ENCODE data around the gene STEAP1. TPM values are rescaled to one million over a fixed set of nuclear protein-coding genes. Genes with fewer than 3 reads are reported as not detected.
"Not testable (repeated sequence)": the region's sequence is repeated elsewhere in the genome, so short reads cannot be mapped to it uniquely, and the experiment has no call there.

Gene STEAP1
- not detected in 2 replicates for total RNA-seq
- polyA plus RNA-seq = not detected in 2 replicates

GRCh38 chr7:90153943-90154771, at the start of gene STEAP1:
Gene STEAP1 (plus strand): TSS chr7:90154469. CDS start chr7:90159789, 5,320 bp downstream.
- H3K9me3 ChIP-seq (ENCODE audit: low read depth); H3K4me1 ChIP-seq (ENCODE audit: low read depth); H3K36me3 ChIP-seq; H3K27ac ChIP-seq: not testable (repeated sequence)
- TF ChIP-seq, protein P1, sequence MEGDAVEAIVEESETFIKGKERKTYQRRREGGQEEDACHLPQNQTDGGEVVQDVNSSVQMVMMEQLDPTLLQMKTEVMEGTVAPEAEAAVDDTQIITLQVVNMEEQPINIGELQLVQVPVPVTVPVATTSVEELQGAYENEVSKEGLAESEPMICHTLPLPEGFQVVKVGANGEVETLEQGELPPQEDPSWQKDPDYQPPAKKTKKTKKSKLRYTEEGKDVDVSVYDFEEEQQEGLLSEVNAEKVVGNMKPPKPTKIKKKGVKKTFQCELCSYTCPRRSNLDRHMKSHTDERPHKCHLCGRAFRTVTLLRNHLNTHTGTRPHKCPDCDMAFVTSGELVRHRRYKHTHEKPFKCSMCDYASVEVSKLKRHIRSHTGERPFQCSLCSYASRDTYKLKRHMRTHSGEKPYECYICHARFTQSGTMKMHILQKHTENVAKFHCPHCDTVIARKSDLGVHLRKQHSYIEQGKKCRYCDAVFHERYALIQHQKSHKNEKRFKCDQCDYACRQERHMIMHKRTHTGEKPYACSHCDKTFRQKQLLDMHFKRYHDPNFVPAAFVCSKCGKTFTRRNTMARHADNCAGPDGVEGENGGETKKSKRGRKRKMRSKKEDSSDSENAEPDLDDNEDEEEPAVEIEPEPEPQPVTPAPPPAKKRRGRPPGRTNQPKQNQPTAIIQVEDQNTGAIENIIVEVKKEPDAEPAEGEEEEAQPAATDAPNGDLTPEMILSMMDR (IDR thresholded peaks at IDR 0.05; ENCODE audit: low read depth, low read length) = peak; percentile 76
- peaks cover 11% of the 10 kb centered on the region for H3K27me3 ChIP-seq
- peak within 1 kb of the TSS; percentile 41 for H3K4me3 ChIP-seq
- peak; percentile 89 to 97 for DNase-seq (ENCODE audit: low read depth in 1 of 2, low spot score in 1 of 2)

- H3K9me3 ChIP-seq (ENCODE audit: low read depth); H3K36me3 ChIP-seq; DNase-seq (ENCODE audit: low read depth in 1 of 2, low spot score in 1 of 2); H3K27ac ChIP-seq; H3K4me1 ChIP-seq (ENCODE audit: low read depth); H3K4me3 ChIP-seq: not testable (repeated sequence)
- H3K27me3 ChIP-seq = peaks cover 26% of the 10 kb centered on the region
Measured at GRCh38 chr7:90114972-90115371, 39.3 kb upstream of the STEAP1 start.

DNA sequence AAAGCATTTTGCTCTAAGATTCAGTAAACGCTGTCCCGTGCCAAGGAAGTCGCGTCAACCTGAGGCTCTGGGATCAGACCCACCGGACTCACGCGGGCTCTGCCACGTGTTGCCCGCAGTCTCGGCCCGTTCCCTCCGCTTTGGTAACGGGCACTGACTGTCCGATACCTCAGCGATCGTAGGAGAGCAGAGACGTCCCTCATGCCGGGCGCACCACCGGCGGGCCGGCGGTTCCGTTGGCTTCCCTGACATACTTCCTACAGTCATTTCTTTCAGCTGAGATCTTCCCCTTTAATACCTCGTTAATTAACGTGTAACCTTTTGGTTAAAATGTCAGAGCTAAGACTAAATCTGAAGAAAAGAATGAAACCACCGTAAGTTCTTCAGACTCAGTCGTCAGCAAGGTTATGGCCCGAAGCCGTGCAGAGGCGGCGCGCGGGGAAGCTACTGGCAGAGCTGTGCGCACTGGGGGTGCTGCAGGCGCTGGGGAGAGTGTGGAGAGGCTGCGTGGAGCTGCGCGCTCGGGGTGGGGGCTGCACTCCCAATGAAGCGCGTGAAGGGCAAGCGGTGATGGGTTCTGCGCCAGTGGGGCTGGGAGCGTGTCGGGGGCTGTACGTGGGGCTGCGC, 35.6 kb upstream of the STEAP1 start:
- not testable (repeated sequence) for H3K36me3 ChIP-seq; H3K9me3 ChIP-seq (ENCODE audit: low read depth); H3K27ac ChIP-seq; H3K4me1 ChIP-seq (ENCODE audit: low read depth)
- H3K27me3 ChIP-seq = peaks cover 30% of the 10 kb centered on the region
- peak overlapping the region; percentile 57 for H3K4me3 ChIP-seq
- DNase-seq (ENCODE audit: low read depth in 1 of 2, low spot score in 1 of 2) = peak; percentile 37 to 46

DNA sequence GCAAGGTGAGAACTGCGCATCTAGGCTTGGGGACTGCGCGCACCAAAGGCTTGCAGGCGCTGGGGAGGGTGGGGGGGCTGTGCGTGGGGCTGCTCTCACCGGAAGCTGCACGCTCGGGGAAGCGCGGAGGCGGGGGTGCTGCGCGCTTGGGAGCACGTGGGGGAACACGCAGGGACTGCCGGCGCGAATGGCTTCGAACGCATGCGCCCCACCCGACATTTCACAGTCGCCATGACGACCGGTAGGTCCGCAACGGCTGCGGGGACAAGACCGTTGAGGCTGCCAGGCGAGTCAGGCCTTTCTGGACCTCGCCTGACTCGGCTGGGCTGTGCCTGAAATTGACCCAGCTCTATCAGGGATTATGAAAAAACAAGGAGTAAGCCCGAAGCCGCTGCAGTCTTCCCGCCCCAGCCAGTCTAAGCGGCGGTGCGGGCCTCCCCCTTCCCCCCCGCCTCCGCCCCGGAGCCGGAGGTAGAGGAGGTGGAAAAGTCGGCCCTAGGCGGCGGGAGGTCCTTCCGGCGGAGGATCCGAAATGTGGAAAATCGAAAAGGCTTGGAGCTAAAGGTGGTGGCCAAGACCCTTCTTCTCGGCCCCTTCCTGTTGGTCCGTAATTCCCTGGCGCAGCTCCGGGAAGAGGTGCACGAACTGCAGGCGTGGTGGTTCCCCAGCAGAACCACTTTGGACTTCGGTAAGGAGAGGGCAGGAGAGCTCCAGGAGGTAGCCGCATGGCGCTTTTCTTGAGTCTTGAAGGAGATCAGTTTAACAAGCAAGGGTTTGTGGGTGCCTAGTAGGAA, 34.9 kb upstream of the STEAP1 start:
- DNase-seq (ENCODE audit: low read depth in 1 of 2, low spot score in 1 of 2) = peak; percentile 31 to 53
- peaks cover 30% of the 10 kb centered on the region for H3K27me3 ChIP-seq
- H3K4me1 ChIP-seq (ENCODE audit: low read depth) = no peaks in the 10 kb centered on the region
- no peaks in the 10 kb centered on the region for H3K36me3 ChIP-seq
- TF ChIP-seq, protein P1 (IDR thresholded peaks at IDR 0.05; ENCODE audit: low read depth, low read length) = no peak
- no peaks in the 10 kb centered on the region for H3K9me3 ChIP-seq (ENCODE audit: low read depth)
- H3K4me3 ChIP-seq = peak overlapping the region; percentile 57
- no peak overlapping the region for H3K27ac ChIP-seq

DNA sequence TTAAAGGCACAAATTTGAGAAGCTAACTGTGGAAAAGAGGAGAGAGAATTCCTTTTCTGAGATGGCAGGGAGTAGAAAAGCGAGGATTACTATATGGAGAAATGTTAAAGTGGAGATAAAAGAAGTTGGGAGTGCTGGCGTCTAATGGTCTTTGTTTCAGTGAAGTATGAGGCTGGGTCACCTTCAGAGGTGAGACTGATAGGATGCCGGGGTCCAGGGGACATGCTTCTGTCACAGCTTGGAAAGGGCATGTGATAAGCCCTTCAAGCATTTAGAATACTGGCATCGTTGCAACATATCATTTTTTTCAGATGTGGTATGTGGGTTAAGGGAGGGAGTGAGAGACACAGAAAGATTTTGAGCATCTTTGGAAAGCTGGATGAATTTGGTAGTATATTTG, 34.1 kb upstream of the STEAP1 start:
- not testable (repeated sequence) for H3K4me1 ChIP-seq (ENCODE audit: low read depth); H3K4me3 ChIP-seq

GRCh38 chr7:90131746-90132145, 22.5 kb upstream of the STEAP1 start:
- H3K9me3 ChIP-seq (ENCODE audit: low read depth); H3K27me3 ChIP-seq; H3K4me3 ChIP-seq; H3K4me1 ChIP-seq (ENCODE audit: low read depth); H3K27ac ChIP-seq; DNase-seq (ENCODE audit: low read depth in 1 of 2, low spot score in 1 of 2); H3K36me3 ChIP-seq: not testable (repeated sequence)

More for the DNA sequence above, 34.1 kb upstream of the STEAP1 start:
- not testable (repeated sequence) for DNase-seq (ENCODE audit: low read depth in 1 of 2, low spot score in 1 of 2); H3K36me3 ChIP-seq; H3K27ac ChIP-seq; H3K9me3 ChIP-seq (ENCODE audit: low read depth)
- peaks cover 30% of the 10 kb centered on the region for H3K27me3 ChIP-seq

DNA sequence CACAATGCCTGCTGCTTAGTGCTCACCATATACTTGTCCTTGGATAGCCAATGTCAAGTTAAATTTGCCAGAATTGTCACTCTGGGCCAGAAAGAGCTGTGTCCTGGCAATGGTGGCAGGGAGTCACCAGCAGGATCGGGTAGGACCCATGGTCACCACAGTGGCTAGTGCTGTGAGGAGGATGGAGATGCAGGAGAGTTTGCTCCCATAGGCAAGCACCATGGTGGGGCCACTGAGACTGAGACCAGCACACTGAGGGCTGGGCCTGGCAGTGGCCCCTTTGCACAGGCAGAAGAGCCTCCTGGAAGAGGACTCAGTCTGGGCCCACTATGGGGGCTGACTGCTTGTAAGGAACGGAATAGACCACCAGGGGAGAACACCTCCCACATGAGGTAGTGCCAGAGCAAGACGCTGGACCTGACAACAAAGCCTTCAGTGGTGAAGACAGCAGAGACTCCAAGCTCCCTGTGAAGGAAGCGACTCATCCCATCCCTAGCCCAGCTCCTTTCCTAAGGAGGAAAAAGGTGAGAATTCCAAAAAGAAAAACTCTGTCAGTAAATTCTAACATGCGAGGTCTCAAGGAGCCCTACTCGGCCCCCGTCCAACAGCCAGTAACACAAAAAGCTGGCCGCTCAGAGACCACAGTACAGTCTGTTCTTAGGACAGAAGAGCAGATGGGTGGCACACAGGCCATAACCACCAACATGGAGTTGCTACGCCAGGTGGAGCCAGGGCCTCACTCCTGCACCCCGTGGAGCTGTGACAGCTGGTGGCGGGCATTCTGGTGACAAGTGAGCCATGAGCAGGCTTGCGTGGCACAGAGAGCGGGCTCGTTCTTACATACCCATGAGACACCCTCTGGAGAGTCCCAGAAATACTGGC, 6.9 kb upstream of the STEAP1 start:
- H3K9me3 ChIP-seq (ENCODE audit: low read depth); H3K4me3 ChIP-seq; DNase-seq (ENCODE audit: low read depth in 1 of 2, low spot score in 1 of 2): not testable (repeated sequence)

More for the DNA sequence above, 6.9 kb upstream of the STEAP1 start:
- H3K36me3 ChIP-seq; H3K27ac ChIP-seq; H3K27me3 ChIP-seq; H3K4me1 ChIP-seq (ENCODE audit: low read depth): not testable (repeated sequence)

All from cardiac muscle cell (in vitro differentiated cells and primary cell).